Ascending aorta (tissue), 2 donors: ENCODE measurements around the gene NKAIN2. TPM values are rescaled to one million over a fixed set of nuclear protein-coding genes. Genes with fewer than 3 reads are reported as not detected.
"Not testable (repeated sequence)": the region's sequence is repeated elsewhere in the genome, so short reads cannot be mapped to it uniquely, and the experiment has no call there.

Source experiments
- DNase-seq, 2 donors: peaks; one replicate each; pipeline ENCODE4 v3.0.0-alpha.2; 2019; ENCODE audit warnings: low spot score in 2 of 2
- H3K27ac ChIP-seq, 2 donors: fragments of 200-600 bp; sonication (generic); one replicate each; pipeline ENCODE4 v1.5.1; 2016 to 2017; ENCODE audit warnings: mild to moderate bottlenecking in 1 of 2
- H3K27me3 ChIP-seq: fragments of 200-600 bp; sonication (generic); one replicate; pipeline ENCODE4 v1.5.1; 2017
- H3K36me3 ChIP-seq, 2 donors: fragments of 200-600 bp; sonication (generic); one replicate each; pipeline ENCODE4 v1.5.1; 2016
- H3K4me1 ChIP-seq, 2 donors: fragments of 200-600 bp; sonication (generic); one replicate each; pipeline ENCODE4 v1.5.1; 2016 to 2017; ENCODE audit warnings: mild to moderate bottlenecking in 1 of 2
- H3K4me3 ChIP-seq, 2 donors: fragments of 200-600 bp; sonication (generic); one replicate each; pipeline ENCODE4 v1.5.1; 2016 to 2017; ENCODE audit warnings: mild to moderate bottlenecking in 1 of 2
- H3K9me3 ChIP-seq, 2 donors: fragments of 200-600 bp; sonication (generic); one replicate each; pipeline ENCODE4 v1.5.1; 2016
- CTCF ChIP-seq, 3 experiments: fragments of 200-600 bp in 2 of 3; fragments of 450-650 bp in 1 of 3; sonication (generic) in 2 of 3; IDR thresholded peaks; one replicate each; pipeline ENCODE4 v1.5.1; 2016 to 2019; ENCODE audit warnings: antibody characterized with exemption in 3 of 3, mild to moderate bottlenecking in 1 of 3, moderate library complexity in 1 of 3
- intact Hi-C: fragments of 100-400 bp; cut with DNase I; formaldehyde crosslinking; loops from one replicate; pipeline ENCODE4 v1.15.1; 2023
- total RNA-seq: library from RNA; depleted of rRNA; stranded (reverse); fragments of >200 nt; gene quantifications from one replicate; pipeline ENCODE4 v1.1.0, GENCODE V29; 2016

The NKAIN2 gene
- total RNA-seq, 1 donor from 2014 or later: 0.11 TPM

GRCh38 chr6:124400261-124400999, 596.8 kb downstream of the NKAIN2 start:
- Histone ChIP-seq H3K27ac (no peak overlapping the region), H3K27me3 (no peaks in the 10 kb centered on the region), H3K4me1 (no peaks in the 10 kb centered on the region), H3K36me3 (no peaks in the 10 kb centered on the region), H3K4me3 (no peak overlapping the region), H3K9me3 (no peaks in the 10 kb centered on the region)
- intact Hi-C loops: no loop called here
- no peak for TF ChIP-seq CTCF (IDR thresholded peaks at IDR 0.05)
- DNase-seq: no peak

- H3K4me1 ChIP-seq, intact Hi-C loops, H3K27me3 ChIP-seq, H3K27ac ChIP-seq, H3K36me3 ChIP-seq, H3K9me3 ChIP-seq, H3K4me3 ChIP-seq, DNase-seq: not testable (repeated sequence)
These were observed 606.8 kb downstream of the NKAIN2 start for GRCh38 chr6:124410425-124410824.

GRCh38 chr6:124412657-124413056, 609.0 kb downstream of the NKAIN2 start:
- H3K9me3 ChIP-seq, DNase-seq, intact Hi-C loops, H3K36me3 ChIP-seq, H3K4me1 ChIP-seq, H3K4me3 ChIP-seq, H3K27me3 ChIP-seq, H3K27ac ChIP-seq: not testable (repeated sequence)

GRCh38 chr6:124420116-124420840, 616.6 kb downstream of the NKAIN2 start:
- Histone ChIP-seq H3K9me3 (no peaks in the 10 kb centered on the region), H3K4me3 (no peak overlapping the region), H3K4me1 (no peaks in the 10 kb centered on the region), H3K36me3 (no peaks in the 10 kb centered on the region), H3K27me3 (no peaks in the 10 kb centered on the region), H3K27ac (no peak overlapping the region)
- no peak for TF ChIP-seq CTCF (IDR thresholded peaks at IDR 0.05)
- intact Hi-C loops: no loop called here
- DNase-seq: no peak

GRCh38 chr6:124423621-124424020, 620.0 kb downstream of the NKAIN2 start:
- no peak for TF ChIP-seq CTCF (IDR thresholded peaks at IDR 0.05)
- intact Hi-C loops: no loop called here
- H3K27ac ChIP-seq: no peak overlapping the region
- H3K4me3 ChIP-seq: no peak overlapping the region
- H3K9me3 ChIP-seq: no peaks in the 10 kb centered on the region
- H3K36me3 ChIP-seq: no peaks in the 10 kb centered on the region
- no peak for DNase-seq
- no peaks in the 10 kb centered on the region for H3K4me1 ChIP-seq
- no peaks in the 10 kb centered on the region for H3K27me3 ChIP-seq

- Histone ChIP-seq H3K27me3 (no peaks in the 10 kb centered on the region), H3K4me3 (no peak overlapping the region), H3K4me1 (no peaks in the 10 kb centered on the region), H3K27ac (no peak overlapping the region), H3K9me3 (no peaks in the 10 kb centered on the region), H3K36me3 (no peaks in the 10 kb centered on the region)
- no peak for TF ChIP-seq CTCF (IDR thresholded peaks at IDR 0.05)
- intact Hi-C loops: no loop called here
- no peak for DNase-seq
These were observed 627.2 kb downstream of the NKAIN2 start for GRCh38 chr6:124430740-124431318.
